ENCODE measurements around the gene PRKN.

The PRKN gene

DNA sequence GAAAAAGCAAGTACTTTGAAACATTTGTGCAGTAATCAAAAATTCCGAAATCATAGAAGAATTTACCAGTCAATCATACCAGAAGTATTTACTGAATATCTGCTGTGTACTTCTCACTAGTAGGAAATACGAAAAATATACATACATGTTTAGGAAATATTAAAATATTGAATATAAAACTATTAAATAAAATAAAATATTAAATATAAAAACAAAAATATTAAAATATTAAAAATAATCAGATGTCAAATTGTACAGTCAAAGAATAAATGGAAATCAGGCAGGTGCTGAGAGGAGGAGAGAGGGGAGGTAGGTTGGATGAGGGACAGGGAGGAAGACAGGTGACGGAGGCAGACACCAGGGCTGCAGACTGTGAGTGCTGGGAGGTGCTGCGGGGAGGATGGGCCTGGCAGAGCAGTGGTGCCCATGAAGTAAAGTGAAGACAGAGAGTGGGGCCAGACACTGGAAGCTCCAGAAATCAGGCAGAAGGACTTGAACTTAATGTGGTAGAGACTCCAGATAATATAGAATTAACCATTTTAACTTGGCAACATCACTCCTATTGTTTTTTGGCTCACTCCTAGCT is 55.9 kb downstream of the PRKN start:
- no peak for DNase-seq

DNA sequence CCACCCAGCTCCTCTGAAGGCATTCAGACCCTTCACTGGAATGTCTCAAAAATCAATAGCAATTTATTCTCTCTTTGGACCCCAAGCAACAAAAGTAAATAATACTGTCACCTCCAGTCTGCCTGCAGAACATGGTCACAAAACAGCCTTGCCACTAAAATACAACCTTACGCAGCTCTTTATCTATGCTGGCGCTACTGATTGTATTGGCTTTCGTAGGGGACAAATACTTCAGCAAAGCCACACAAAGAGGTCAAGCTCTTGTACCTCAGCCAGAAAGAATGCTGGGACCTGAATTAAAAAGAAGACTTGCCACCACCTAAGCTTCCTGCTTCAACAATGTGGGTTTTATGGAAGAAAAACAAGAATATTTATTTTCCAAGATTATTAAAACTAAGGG is 57.2 kb downstream of the PRKN start:
- no peak for DNase-seq

DNA sequence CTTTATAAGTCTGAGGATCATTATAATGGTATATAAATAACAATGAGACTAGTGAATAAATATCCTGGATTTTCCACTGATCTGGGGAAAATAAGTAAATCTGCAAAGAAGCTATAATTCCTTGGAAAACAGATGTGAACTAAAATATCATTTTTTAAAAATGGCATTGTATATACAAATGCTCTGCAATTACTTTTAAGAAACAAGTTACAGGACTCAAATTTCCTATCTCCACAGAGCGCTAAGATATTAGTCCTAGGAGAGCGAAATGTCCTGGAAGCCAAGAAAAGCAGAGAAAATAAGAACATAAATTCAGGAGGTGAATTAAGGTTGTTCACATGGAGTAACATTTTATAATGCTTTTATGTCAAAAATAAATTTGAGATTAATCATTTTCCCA is 61.3 kb downstream of the PRKN start:
- no peak for DNase-seq

- no peak for DNase-seq
These were observed 73.8 kb downstream of the PRKN start for GRCh38 chr6:162653808-162654207.

GRCh38 chr6:162651505-162651904 is 76.1 kb downstream of the PRKN start:
- DNase-seq: no peak

DNA sequence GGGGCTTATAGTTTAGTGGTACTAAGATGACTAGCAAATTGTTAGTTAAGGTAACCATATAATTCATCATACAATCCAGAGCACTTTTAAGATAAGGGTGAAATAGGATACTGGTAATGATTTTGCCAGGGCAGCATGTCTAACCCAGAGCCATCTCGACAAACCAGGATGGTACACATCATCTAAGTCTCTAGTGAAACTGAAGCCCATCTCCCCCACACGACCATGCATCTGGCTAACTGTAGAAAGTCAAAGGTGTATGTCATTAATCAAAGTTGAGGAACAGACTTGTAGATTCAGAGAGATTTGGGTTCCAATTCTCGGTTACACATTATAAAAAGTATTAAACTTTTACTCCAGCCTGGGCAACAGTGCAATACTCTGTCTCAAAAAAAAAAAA is 78.3 kb downstream of the PRKN start:
- no peak for DNase-seq

DNA sequence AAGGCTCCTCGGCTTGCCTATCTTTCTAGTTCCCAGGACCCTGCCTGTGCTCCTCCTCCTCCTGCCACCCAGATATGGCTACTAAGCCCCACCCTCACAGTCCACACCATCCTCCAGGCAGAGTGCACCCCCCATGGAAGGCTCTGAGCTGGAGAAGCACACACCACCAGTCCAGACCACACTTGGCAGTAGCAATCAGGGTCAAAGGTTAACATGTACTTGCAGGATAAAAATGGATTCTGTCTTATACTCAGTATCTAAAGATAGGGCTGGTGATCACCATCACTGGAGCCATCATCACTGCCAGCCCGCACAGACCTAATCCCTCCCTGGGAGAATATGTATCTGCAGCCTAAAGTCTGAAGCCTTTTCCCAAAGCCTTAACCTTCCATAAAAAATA is 83.4 kb downstream of the PRKN start:
- no peak for DNase-seq

GRCh38 chr6:162640756-162641155 is 86.8 kb downstream of the PRKN start:
- DNase-seq: no peak

DNA sequence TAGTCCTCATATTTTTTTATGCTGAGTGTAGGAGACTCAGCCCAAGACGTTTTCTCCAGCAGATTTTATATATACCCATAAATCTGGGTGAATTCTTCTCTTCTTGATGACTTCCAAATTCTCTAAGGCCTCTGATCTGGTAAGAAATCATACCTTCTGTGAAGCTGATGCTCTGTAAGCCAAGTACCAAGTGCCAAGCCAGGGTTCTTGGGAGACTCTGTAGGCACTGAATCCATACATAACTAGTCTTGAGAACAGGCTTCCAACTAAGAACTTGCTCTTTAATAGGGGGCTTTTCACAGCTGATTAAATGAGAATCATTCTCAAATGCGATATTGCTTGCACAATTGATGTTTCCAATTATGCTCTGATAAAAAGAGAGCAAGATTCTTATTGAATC is 87.6 kb downstream of the PRKN start:
- no peak for DNase-seq

DNA sequence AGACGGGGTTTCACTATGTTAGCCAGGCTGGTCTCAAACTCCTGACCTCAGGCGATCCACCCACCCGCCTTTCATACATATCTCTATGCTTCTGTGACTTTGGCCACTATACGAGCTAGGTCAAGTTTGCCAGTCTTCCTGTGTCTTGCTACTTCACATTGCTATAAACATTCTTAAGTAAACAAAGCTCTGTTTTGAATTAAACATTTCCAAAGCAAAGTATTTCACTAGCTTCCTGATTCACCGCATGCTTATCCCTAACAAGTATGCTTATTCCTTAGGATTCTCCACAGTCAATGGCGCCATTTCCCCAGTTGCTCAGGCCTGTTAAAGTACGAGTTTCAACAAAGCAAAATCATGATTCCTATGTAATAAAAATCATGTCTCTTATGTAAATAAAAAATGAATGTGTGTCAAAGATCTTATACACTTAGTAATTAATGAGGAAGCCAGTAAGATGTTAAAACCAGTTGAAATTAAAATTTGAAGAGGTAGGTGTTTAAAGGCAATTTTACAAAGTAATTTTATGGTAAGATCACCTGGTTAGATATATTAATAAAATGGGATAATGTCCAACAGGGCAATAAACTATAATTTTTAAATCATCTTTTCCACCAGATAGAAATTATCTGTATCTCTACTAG is 88.5 kb downstream of the PRKN start:
- DNase-seq: no peak

GRCh38 chr6:162637317-162637716 is 90.2 kb downstream of the PRKN start:
- DNase-seq: no peak

- no peak for DNase-seq
These were observed 91.4 kb downstream of the PRKN start for GRCh38 chr6:162636167-162636566.

- no peak for DNase-seq
These were observed 96.0 kb downstream of the PRKN start for GRCh38 chr6:162631546-162631945.

DNA sequence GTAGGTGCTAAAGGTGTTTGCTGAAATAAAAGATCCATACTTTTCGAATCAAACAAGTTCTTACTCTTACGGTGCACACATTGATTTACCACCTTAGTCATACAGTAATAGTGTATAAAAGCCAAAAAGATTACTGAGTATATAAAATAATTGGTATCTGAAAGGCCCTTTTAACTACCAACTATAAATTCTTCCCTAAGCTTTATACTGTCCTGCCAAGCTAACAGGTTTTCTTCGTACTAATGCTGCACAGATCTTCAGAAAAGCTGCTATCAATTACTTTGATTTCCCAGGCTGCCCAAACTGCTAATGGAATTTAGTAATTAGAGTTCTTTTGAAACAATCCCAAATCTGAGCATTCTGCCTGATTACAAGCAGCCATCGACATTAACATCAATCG is 97.5 kb downstream of the PRKN start:
- DNase-seq: no peak

GRCh38 chr6:162627825-162628224 is 99.7 kb downstream of the PRKN start:
- no peak for DNase-seq

DNA sequence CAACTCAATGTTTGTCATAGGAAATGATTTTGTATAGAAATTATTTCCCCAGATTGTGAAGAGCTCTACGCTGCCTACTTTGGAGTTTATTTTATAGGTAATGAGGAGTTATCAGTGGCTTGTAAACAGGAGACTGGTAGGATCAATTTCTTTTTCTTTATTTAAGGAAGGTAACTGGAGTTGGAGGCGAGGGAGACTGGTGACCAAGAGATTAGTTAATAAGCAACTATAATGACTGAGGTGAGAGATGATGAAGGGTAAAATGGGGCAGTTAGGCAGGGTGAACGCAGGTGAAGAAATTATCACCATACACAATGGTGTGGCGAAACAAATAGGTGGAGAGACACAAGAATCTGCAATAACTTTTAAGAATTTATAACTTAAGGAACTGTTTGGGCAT is 100.2 kb downstream of the PRKN start:
- DNase-seq: no peak

- DNase-seq: no peak
These were observed 100.7 kb downstream of the PRKN start for GRCh38 chr6:162626869-162627268.

- no peak for DNase-seq
These were observed 101.6 kb downstream of the PRKN start for GRCh38 chr6:162625846-162626540.

- DNase-seq: no peak
These were observed 105.0 kb downstream of the PRKN start for GRCh38 chr6:162622572-162622971.

GRCh38 chr6:162621246-162621645 is 106.3 kb downstream of the PRKN start:
- no peak for DNase-seq

DNA sequence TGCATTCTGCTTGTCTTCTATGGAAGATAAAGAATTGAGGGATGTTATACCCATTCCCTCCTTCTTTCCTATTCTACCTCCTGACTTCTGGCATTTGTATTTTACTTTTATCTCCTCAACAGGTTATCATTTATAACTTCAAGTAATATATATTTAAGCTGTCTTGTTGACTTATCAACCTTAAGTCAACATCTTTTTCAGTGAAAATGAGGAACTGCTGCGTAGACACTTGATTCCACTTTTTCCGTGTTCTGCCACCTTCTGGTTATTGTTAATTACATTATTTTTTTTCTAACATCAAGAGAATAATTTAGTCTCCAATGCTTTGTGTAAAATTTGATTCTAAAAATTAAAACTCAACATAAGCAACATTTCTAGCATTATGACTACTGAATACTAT is 107.5 kb downstream of the PRKN start:
- DNase-seq: no peak

DNA sequence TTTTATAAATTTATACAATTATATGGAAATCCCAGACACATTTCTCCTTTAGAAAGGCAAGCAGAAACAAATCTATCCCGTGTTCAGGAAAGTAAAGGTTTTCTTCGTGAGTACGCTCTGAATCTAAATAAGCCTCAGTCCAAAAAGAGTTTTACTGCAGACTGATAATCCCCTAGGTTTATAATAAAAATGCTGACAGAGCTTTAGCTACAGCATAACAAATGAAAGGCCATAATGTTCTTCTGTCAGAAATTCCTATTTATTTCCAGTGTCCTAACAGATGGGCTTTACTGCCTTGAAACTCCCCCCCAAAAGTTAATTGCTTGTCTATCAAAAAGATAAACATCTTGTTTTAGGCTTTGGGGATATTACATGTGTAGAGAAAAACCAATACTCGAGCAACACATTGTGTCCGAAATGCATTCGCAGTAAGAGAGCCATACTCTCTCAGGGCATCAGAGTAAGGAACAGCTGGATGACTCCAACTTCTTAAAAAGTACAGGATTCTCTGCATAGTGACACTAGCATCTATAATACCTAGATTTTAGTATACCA is 109.0 kb downstream of the PRKN start:
- no peak for DNase-seq

DNA sequence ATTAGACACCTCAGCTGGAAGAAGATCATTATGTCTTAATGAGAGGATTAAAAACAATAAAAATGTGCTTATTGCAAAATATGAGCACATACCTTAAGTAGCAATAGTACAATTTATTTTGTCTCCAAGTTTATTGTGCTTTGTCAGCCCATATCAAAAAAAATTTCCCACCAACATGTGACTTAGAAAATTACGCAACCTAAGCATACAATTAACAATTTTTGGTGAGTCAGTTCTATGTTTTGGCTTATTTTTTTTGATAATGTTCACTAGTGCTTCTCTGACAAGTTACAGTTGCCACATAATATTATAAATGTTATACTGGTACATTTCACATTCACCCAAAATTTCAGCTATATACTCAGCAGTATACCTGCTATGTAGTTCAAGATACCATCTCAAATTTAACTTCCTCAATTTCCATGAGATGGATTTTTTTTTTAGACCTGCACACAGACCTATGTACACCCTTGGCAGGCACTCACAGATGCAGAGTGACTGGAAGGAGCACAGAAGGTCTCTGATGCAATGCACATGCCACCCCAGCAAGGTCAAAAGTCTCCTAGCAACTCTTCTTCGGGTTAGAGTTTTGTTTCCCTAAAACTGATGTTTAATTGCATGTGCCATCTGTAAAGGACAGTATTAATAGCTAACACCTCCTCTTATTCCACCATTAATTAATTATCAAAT is 112.4 kb downstream of the PRKN start:
- DNase-seq: no peak

DNA sequence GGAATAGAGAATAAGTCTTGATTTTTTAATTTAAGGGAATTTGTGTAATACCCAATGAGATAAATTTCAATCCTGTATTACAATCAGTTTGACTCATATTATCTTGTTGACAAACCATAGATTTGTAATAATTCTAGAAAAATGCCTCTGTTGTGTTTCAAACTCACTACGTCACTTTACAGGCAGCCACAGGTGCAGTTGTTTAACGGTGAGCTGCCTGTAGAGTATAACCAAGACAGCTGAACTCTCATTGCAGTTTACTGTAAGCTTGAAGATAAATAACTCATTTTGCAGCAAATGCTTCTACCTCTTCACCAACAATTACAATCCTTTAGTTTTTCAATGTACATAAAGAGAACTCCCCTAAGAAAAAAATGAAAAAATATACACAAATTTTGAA is 114.3 kb downstream of the PRKN start:
- DNase-seq: no peak
